Measurements from ENCODE around the gene ZNF423.

Gene ZNF423

GRCh38 chr16:49471038-49471727, 384.7 kb downstream of the ZNF423 start:
- no peak for DNase-seq (ENCODE audit: low read depth)

GRCh38 chr16:49470513-49470991, 385.4 kb downstream of the ZNF423 start:
- DNase-seq (ENCODE audit: low read depth), result no peak

DNA sequence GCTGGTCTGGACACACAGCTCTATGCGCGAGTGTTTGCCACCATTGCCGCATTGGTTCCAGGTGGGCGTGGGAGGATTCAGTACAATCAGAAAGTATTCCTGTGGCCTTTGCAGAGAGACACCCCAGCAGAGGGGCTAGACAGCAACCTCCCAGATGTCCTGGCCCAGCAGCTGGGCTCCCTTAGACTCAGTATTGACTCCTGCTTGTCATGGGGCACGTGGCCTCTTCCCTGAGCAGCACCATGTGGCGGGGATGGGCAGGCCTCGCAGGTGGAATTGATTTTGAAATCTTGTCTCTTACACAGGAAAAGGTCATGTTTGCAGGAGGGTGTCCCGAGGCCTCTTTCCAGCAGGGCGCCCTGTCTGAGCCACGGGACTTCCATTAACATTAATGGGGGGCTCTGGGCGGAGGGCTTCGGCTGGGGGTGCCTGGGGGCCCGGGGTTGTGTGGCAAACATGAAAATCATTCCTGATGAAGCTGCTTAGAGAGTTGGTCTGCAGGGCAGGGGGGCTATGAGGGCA, 385.9 kb downstream of the ZNF423 start:
- DNase-seq (ENCODE audit: low read depth), result no peak

- no peak for DNase-seq (ENCODE audit: low read depth)
Measured at GRCh38 chr16:49469311-49469670, 386.6 kb downstream of the ZNF423 start.

GRCh38 chr16:49468611-49469310, 387.2 kb downstream of the ZNF423 start:
- no peak for DNase-seq (ENCODE audit: low read depth)

- DNase-seq (ENCODE audit: low read depth), result no peak
Measured at GRCh38 chr16:49467540-49468372, 388.2 kb downstream of the ZNF423 start.

- DNase-seq (ENCODE audit: low read depth), result no peak
Measured at GRCh38 chr16:49466881-49467280, 389.0 kb downstream of the ZNF423 start.

DNA sequence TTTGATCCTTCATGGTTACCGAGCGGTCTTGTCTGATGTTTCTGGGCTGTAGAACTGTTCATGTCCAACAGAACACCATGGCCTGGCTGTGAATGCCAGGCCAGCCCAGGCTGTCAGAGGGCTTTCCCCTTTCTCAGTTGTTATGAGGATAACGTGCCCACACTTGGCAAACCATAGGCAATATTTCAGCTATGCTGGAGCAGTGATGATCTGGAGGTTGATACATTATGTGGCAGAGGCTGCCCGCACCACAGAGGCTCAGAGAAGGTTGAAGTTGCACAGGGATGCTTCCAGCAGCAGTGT, 389.4 kb downstream of the ZNF423 start:
- DNase-seq (ENCODE audit: low read depth), result no peak

- DNase-seq (ENCODE audit: low read depth), result no peak
Measured at GRCh38 chr16:49465661-49466528, 390.0 kb downstream of the ZNF423 start.

GRCh38 chr16:49464877-49465504, 390.9 kb downstream of the ZNF423 start:
- no peak for DNase-seq (ENCODE audit: low read depth)

- no peak for DNase-seq (ENCODE audit: low read depth)
Measured at GRCh38 chr16:49464093-49464492, 391.8 kb downstream of the ZNF423 start.

GRCh38 chr16:49463529-49463928, 392.4 kb downstream of the ZNF423 start:
- DNase-seq (ENCODE audit: low read depth), result no peak

- DNase-seq (ENCODE audit: low read depth), result no peak
Measured at GRCh38 chr16:49462989-49463371, 392.9 kb downstream of the ZNF423 start.

GRCh38 chr16:49462362-49462988, 393.4 kb downstream of the ZNF423 start:
- no peak for DNase-seq (ENCODE audit: low read depth)

- DNase-seq (ENCODE audit: low read depth), result no peak
Measured at GRCh38 chr16:49461517-49461951, 394.4 kb downstream of the ZNF423 start.

GRCh38 chr16:49460786-49461470, 395.0 kb downstream of the ZNF423 start:
- no peak for DNase-seq (ENCODE audit: low read depth)

- DNase-seq (ENCODE audit: low read depth), result no peak
Measured at GRCh38 chr16:49459953-49460735, 395.8 kb downstream of the ZNF423 start.

- DNase-seq (ENCODE audit: low read depth), result no peak
Measured at GRCh38 chr16:49458656-49459445, 397.1 kb downstream of the ZNF423 start.

GRCh38 chr16:49458243-49458642, 397.7 kb downstream of the ZNF423 start:
- DNase-seq (ENCODE audit: low read depth), result no peak

All from non-pigmented ciliary epithelial cell (primary cell).